Endothelial cell of hepatic sinusoid (primary cell): ENCODE data around the gene PARVG.

Experiments used
- in situ Hi-C: cut with HindIII; loops from 2 replicates; pipeline ENCODE4 v1.10.0; 2017; ENCODE audit warnings: low sequenced_read_pairs

PARVG gene

GRCh38 chr22:44179196-44179988, 1.3 kb upstream of the PARVG start:
- in situ Hi-C loops = no loop called here

GRCh38 chr22:44179989-44180705, 578 bp upstream of the PARVG start:
- in situ Hi-C loops = no loop called here

- in situ Hi-C loops = no loop called here
Observed at GRCh38 chr22:44181033-44181911, 547 bp downstream of the PARVG start.

- in situ Hi-C loops = no loop called here
Observed at GRCh38 chr22:44181912-44182587, 1.3 kb downstream of the PARVG start.

- in situ Hi-C loops = no loop called here
Observed at GRCh38 chr22:44182588-44183286, 2.0 kb downstream of the PARVG start.

GRCh38 chr22:44183287-44183588, 2.5 kb downstream of the PARVG start:
- in situ Hi-C loops = no loop called here

GRCh38 chr22:44184006-44184405, 3.3 kb downstream of the PARVG start:
- in situ Hi-C loops = no loop called here

- in situ Hi-C loops = no loop called here
Observed at GRCh38 chr22:44185237-44186120, 4.8 kb downstream of the PARVG start.

GRCh38 chr22:44186121-44186510, 5.4 kb downstream of the PARVG start:
- in situ Hi-C loops = no loop called here

- in situ Hi-C loops = no loop called here
Observed at GRCh38 chr22:44186737-44187136, 6.0 kb downstream of the PARVG start.

GRCh38 chr22:44187652-44188230, 7.0 kb downstream of the PARVG start:
- in situ Hi-C loops = no loop called here

- in situ Hi-C loops = no loop called here
Observed at GRCh38 chr22:44188316-44188715, 7.6 kb downstream of the PARVG start.

GRCh38 chr22:44188986-44189630, 8.4 kb downstream of the PARVG start:
- in situ Hi-C loops = no loop called here

GRCh38 chr22:44190381-44190976, 9.8 kb downstream of the PARVG start:
- in situ Hi-C loops = no loop called here

GRCh38 chr22:44191036-44191454, 10.3 kb downstream of the PARVG start:
- in situ Hi-C loops = no loop called here

- in situ Hi-C loops = no loop called here
Observed at GRCh38 chr22:44192098-44192815, 11.5 kb downstream of the PARVG start.

- in situ Hi-C loops = no loop called here
Observed at GRCh38 chr22:44192816-44193534, 12.2 kb downstream of the PARVG start.
